Esophagus (tissue), 2 donors: ENCODE results near the gene ZDHHC14. TPM values are rescaled to one million over a fixed set of nuclear protein-coding genes. Genes with fewer than 3 reads are reported as not detected.
"Not testable (repeated sequence)": the region's sequence is repeated elsewhere in the genome, so short reads cannot be mapped to it uniquely, and the experiment has no call there.

ENCODE experiments used
- H3K27ac ChIP-seq, 2 donors: one replicate each; pipeline ENCODE4 v1.5.1; 2013; ENCODE audit warnings: low read depth in 2 of 2, mild to moderate bottlenecking in 2 of 2, inconsistent platforms in 1 of 2, low read length in 1 of 2, moderate library complexity in 1 of 2
- H3K27me3 ChIP-seq, 2 donors: one replicate each; pipeline ENCODE4 v1.6.1; 2013; ENCODE audit warnings: low read length in 2 of 2, control low read depth in 1 of 2, mild to moderate bottlenecking in 1 of 2; ENCODE audit not compliant: insufficient read depth in 2 of 2, control insufficient read depth in 1 of 2
- H3K36me3 ChIP-seq, 2 donors: one replicate each; pipeline ENCODE4 v1.6.1; 2013; ENCODE audit warnings: low read length in 1 of 2; ENCODE audit not compliant: control insufficient read depth in 2 of 2, insufficient read depth in 2 of 2
- H3K4me1 ChIP-seq, 2 donors: one replicate each; pipeline ENCODE4 v1.6.1; 2013; ENCODE audit warnings: low read length in 1 of 2; ENCODE audit not compliant: control insufficient read depth in 2 of 2, insufficient read depth in 2 of 2
- H3K4me3 ChIP-seq, 2 donors: one replicate each; pipeline ENCODE4 v1.5.1; 2013; ENCODE audit warnings: low read length in 2 of 2, mild to moderate bottlenecking in 2 of 2, low read depth in 1 of 2, moderate library complexity in 1 of 2
- H3K9me3 ChIP-seq, 2 donors: one replicate each; pipeline ENCODE4 v1.6.1; 2013; ENCODE audit warnings: mild to moderate bottlenecking in 2 of 2, low read depth in 1 of 2, low read length in 1 of 2, moderate library complexity in 1 of 2; ENCODE audit not compliant: control insufficient read depth in 2 of 2, insufficient read depth in 1 of 2
- WGBS, 2 donors: extraction: QIAGEN DNeasy Blood & Tissue Kit; methylation state at CpG; one replicate each; pipeline ENCODE4 v1.1.7; 2013; 5-methylcytosine and 5-hydroxymethylcytosine counted together
- polyA plus RNA-seq, 2 donors: library from polyadenylated mRNA; stranded (reverse); fragments of 200-250 nt; gene quantifications; one replicate each; pipeline ENCODE4 v1.2.3, GENCODE V29; 2013
- donor health status: healthy with polysubstance abuse.
- donor health status: Bipolar disorder and iron deficiency.

The ZDHHC14 gene
- polyA plus RNA-seq, 2 donors = 2.9 to 3.7 TPM

DNA sequence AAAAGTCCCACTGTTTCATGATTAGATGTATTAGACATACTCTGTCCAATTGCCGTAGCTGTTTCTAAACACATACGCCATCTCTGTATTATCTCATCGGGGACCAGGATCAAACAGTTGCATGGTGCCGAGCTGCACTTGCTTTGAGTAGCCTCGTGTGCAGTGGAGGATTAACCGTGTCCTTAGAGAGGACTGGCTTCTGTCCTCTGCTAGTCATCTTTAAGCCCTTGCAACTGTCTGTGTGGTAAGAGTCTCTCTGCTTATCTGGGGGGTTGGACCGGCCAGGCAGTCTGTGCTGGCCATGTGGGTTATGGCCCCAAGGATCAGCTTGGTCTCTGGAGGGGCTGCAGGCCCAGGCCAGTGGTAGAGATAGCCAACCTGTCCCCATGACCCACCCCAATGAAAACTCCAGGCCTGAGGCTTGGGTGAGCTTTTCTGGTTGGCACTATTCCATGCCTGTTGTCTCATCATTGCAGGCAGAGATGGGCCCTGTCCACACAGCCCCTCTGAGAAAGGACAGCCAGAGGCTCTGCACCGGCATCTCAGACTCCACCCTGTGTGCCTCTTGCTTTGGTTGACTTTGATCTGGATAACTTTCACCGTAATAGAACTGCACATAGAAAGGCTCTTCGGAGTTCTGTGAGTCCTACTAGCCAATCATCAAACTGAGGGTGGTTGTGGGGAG, 304.7 kb downstream of the ZDHHC14 start:
- H3K27me3 ChIP-seq = no peaks in the 10 kb centered on the region
- WGBS, 2 donors = 91 to 94% methylated on average over 10 of the region's 10 CpGs
- H3K36me3 ChIP-seq = no peaks in the 10 kb centered on the region
- H3K27ac ChIP-seq = no peak overlapping the region
- no peaks in the 10 kb centered on the region for H3K9me3 ChIP-seq
- no peak overlapping the region for H3K4me3 ChIP-seq
- H3K4me1 ChIP-seq = peaks cover 2 to 3% of the 10 kb centered on the region in 2 donors

GRCh38 chr6:157688275-157688959, 307.4 kb downstream of the ZDHHC14 start:
- no peaks in the 10 kb centered on the region for H3K27me3 ChIP-seq
- no peak overlapping the region for H3K27ac ChIP-seq
- 78 to 82% methylated on average over 17 of the region's 17 CpGs for WGBS, 2 donors
- H3K36me3 ChIP-seq = no peaks in the 10 kb centered on the region
- H3K4me1 ChIP-seq = peaks cover 2 to 3% of the 10 kb centered on the region in 2 donors
- no peak overlapping the region for H3K4me3 ChIP-seq
- H3K9me3 ChIP-seq = no peaks in the 10 kb centered on the region

DNA sequence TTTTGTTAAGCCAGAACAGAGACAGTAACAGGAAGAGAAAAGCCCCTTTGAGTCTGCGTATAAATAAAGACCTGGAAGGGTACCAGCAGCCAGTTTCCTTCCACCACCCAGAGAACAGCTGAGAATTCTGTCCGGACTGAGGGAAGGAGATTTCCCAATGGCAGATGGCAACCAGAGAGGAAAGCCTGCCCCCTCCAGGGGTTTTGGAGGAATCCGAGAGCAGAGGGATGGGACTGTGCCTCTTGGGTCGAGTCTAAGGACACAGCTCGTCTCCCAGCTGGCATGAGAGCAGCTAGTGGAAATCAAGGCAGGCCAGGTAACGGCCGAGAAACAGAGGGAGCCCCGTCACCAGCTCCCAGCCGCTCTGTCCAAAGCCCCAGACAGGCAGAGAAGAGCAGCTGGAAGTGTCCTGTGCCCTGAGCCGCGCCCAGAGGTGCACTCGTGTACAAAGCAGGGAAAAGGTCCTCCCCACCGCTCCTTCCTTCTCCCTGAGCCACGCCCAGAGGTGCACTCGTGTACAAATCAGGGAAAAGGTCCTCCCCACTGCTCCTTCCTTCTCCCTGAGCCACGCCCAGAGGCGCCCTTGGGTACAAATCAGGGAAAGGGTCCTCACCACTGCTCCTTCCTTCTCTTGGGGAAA, 308.1 kb downstream of the ZDHHC14 start:
- no peaks in the 10 kb centered on the region for H3K36me3 ChIP-seq
- no peaks in the 10 kb centered on the region for H3K27me3 ChIP-seq
- WGBS, 2 donors = 51 to 55% methylated on average over 17 of the region's 17 CpGs
- no peak overlapping the region for H3K27ac ChIP-seq
- no peak overlapping the region for H3K4me3 ChIP-seq
- peaks cover 2 to 3% of the 10 kb centered on the region in 2 donors for H3K4me1 ChIP-seq
- H3K9me3 ChIP-seq = no peaks in the 10 kb centered on the region

GRCh38 chr6:157689875-157690274, 308.9 kb downstream of the ZDHHC14 start:
- H3K36me3 ChIP-seq = no peaks in the 10 kb centered on the region
- WGBS, 2 donors = 67 to 72% methylated on average over 7 of the region's 7 CpGs
- no peak overlapping the region for H3K4me3 ChIP-seq
- no peaks in the 10 kb centered on the region for H3K9me3 ChIP-seq
- H3K27ac ChIP-seq = no peak overlapping the region
- H3K27me3 ChIP-seq = no peaks in the 10 kb centered on the region
- peaks cover 0 to 3% of the 10 kb centered on the region in 2 donors for H3K4me1 ChIP-seq

GRCh38 chr6:157690441-157691210, 309.6 kb downstream of the ZDHHC14 start:
- Histone ChIP-seq H3K4me3 (no peak overlapping the region), H3K4me1 (peaks cover 0 to 3% of the 10 kb centered on the region in 2 donors)
- 92% methylated on average over 16 of the region's 16 CpGs for WGBS, 2 donors

DNA sequence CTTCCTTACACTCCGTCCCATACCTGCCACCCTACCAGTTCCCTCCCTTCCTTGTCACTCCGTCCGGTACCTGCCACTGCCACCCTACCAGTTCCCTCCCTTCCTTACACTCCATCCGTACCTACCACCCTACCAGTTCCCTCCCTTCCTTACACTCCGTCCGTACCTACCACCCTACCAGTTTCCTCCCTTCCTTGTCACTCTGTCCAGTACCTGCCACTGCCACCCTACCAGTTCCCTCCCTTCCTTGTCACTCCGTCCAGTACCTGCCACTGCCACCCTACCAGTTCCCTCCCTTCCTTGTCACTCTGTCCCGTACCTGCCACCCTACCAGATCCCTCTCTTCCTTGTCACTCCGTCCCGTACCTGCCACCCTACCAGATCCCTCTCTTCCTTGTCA, 310.6 kb downstream of the ZDHHC14 start:
- H3K27ac ChIP-seq = not testable (repeated sequence)

More at GRCh38 chr6:157690441-157691210, 309.6 kb downstream of the ZDHHC14 start:
- Histone ChIP-seq H3K9me3 (peaks cover 0 to 2% of the 10 kb centered on the region in 2 donors), H3K27me3 (no peaks in the 10 kb centered on the region), H3K27ac (no peak overlapping the region), H3K36me3 (no peaks in the 10 kb centered on the region)

GRCh38 chr6:157693867-157694266, 312.9 kb downstream of the ZDHHC14 start:
- H3K27me3 ChIP-seq = no peaks in the 10 kb centered on the region
- no peak overlapping the region for H3K4me3 ChIP-seq
- H3K27ac ChIP-seq = no peak overlapping the region
- peaks cover 2 to 6% of the 10 kb centered on the region in 2 donors for H3K9me3 ChIP-seq
- H3K4me1 ChIP-seq = peaks cover 0 to 3% of the 10 kb centered on the region in 2 donors
- WGBS, 2 donors = 50 to 61% methylated on average over 7 of the region's 7 CpGs
- no peaks in the 10 kb centered on the region for H3K36me3 ChIP-seq

More for the DNA sequence above, 310.6 kb downstream of the ZDHHC14 start:
- not testable (repeated sequence) for H3K9me3 ChIP-seq, H3K4me3 ChIP-seq, H3K27me3 ChIP-seq, H3K36me3 ChIP-seq, H3K4me1 ChIP-seq
- 77 to 86% methylated on average over 10 of the region's 10 CpGs for WGBS, 2 donors

GRCh38 chr6:157695301-157696040, 314.5 kb downstream of the ZDHHC14 start:
- Histone ChIP-seq H3K36me3 (no peaks in the 10 kb centered on the region), H3K4me3 (no peak overlapping the region), H3K27me3 (no peaks in the 10 kb centered on the region), H3K27ac (no peak overlapping the region), H3K9me3 (peaks cover 2 to 9% of the 10 kb centered on the region in 2 donors), H3K4me1 (no peaks in the 10 kb centered on the region)
- 90 to 91% methylated on average over 17 of the region's 17 CpGs for WGBS, 2 donors
